HFFc6 (cell line): Measurements from ENCODE around the gene UGT3A2. TPM values are rescaled to one million over a fixed set of nuclear protein-coding genes. Genes with fewer than 3 reads are reported as not detected.

Experiments used
- DNase-seq: peaks from one replicate; pipeline ENCODE4 v3.0.0-alpha.2; 2018
- H3K27ac Mint-ChIP-seq: 2 replicates; pipeline ENCODE4 v1.8.0; 2020; ENCODE audit warnings: mild to moderate bottlenecking, mixed read lengths
- H3K27me3 Mint-ChIP-seq: 2 replicates; pipeline ENCODE4 v1.8.0; 2021; ENCODE audit warnings: mild to moderate bottlenecking, moderate library complexity, mixed read lengths; ENCODE audit not compliant: insufficient read depth
- H3K36me3 Mint-ChIP-seq: 2 replicates; pipeline ENCODE4 v1.8.0; 2021; ENCODE audit warnings: low read depth, mixed read lengths
- H3K4me1 Mint-ChIP-seq: 2 replicates; pipeline ENCODE4 v1.8.0; 2020; ENCODE audit warnings: low read depth, mixed read lengths
- H3K4me3 Mint-ChIP-seq: 2 replicates; pipeline ENCODE4 v1.8.0; 2020; ENCODE audit warnings: mild to moderate bottlenecking, moderate library complexity, mixed read lengths
- H3K9me3 Mint-ChIP-seq: 2 replicates; pipeline ENCODE4 v1.8.0; 2020; ENCODE audit warnings: mild to moderate bottlenecking, mixed read lengths
- CTCF ChIP-seq: fragments of 200-600 bp; sonication (generic); IDR thresholded peaks from 2 replicates; pipeline ENCODE4 v1.5.0; 2021; ENCODE audit warnings: antibody characterized with exemption, mild to moderate bottlenecking
- total RNA-seq, 6 experiments: library from RNA; stranded (reverse); fragmentation: NEBNext Ultra II Directional; extraction: Animal tissue kit (Norgen Biotek cat#: 25700); gene quantifications; 2 replicates in 1 of 6; 3 replicates in 5 of 6; pipeline ENCODE4 v1.2.3, GENCODE V29; 2021

Gene UGT3A2
- total RNA-seq, 6 experiments from 2014 or later = not detected

GRCh38 chr5:36058776-36059175, 7.9 kb downstream of the UGT3A2 start:
- peaks cover 2% of the 10 kb centered on the region; the same call in 1 of the 2 replicates for H3K27me3 Mint-ChIP-seq
- TF ChIP-seq CTCF = no peak
- DNase-seq = no peak
- no peak overlapping the region for H3K4me3 Mint-ChIP-seq
- no peaks in the 10 kb centered on the region for H3K9me3 Mint-ChIP-seq
- no peaks in the 10 kb centered on the region for H3K36me3 Mint-ChIP-seq
- H3K4me1 Mint-ChIP-seq = peaks cover 23% of the 10 kb centered on the region
- peak overlapping the region; percentile 80; the same call in 1 of the 2 replicates for H3K27ac Mint-ChIP-seq

DNA sequence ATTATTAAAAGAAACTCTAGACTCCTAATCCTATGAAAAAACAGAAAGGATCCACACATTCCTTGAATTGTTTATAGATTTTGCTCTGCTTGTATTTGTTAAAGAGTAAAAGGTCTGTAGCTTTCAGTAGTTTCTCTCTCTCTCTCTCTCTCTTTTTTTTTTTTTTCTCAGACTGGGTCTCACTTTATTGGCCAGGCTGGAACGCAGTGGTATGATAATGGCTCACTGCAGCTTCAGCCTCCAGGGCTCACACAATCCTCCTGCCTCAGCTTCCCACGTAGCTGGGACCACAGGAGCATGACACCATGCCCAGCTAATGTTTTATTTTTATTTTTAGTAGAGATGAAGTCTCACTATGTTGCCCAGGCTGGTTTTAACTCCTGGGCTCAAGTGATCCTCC, 9.3 kb downstream of the UGT3A2 start:
- H3K27me3 Mint-ChIP-seq = peaks cover 7% of the 10 kb centered on the region; the same call in 1 of the 2 replicates
- H3K4me3 Mint-ChIP-seq = no peak overlapping the region
- TF ChIP-seq CTCF = no peak
- H3K4me1 Mint-ChIP-seq = peaks cover 28% of the 10 kb centered on the region
- no peak for DNase-seq
- no peaks in the 10 kb centered on the region for H3K9me3 Mint-ChIP-seq
- H3K36me3 Mint-ChIP-seq = no peaks in the 10 kb centered on the region
- no peak overlapping the region for H3K27ac Mint-ChIP-seq

DNA sequence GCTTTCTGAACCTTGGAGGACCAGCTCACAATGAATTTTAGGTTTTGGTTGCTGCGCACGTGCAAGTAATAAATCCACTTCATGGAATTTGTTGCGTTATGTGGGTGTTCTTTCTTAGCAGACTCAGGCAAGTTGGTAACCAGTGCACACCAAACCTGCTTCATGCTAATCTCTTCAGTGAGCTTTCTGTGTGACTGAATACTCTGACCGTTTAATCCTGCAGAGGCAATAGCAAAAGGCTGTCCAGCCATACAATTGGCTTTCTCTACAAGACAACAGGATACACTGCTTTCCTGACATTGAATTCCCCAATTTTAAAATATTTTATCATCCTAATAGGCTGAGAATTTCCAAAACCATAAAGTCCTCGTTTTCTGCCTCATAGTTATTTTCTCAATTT, 10.3 kb downstream of the UGT3A2 start:
- H3K4me3 Mint-ChIP-seq = no peak overlapping the region
- no peak for TF ChIP-seq CTCF
- H3K4me1 Mint-ChIP-seq = peaks cover 31% of the 10 kb centered on the region
- peaks cover 9% of the 10 kb centered on the region for H3K27me3 Mint-ChIP-seq
- no peak for DNase-seq
- H3K36me3 Mint-ChIP-seq = no peaks in the 10 kb centered on the region
- no peak overlapping the region for H3K27ac Mint-ChIP-seq
- H3K9me3 Mint-ChIP-seq = no peaks in the 10 kb centered on the region

DNA sequence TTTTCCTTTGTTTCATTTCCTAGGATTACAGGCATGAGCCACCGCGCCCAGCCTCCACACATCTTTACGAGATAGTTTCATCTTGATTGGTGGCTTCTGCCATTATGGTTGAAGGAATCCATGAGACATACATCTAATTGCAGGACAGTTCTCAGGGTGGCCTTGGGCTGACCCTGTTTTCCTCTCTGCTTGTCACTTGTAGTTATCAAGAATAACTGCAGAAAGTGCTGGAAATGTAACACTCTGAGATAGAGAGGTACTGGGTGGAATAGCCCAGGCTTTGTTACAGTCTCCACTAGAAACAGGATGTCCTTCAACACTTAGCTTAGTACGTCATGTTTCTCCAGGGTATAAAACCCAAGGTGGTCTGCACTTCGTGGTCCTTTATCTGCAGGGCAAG, 10.7 kb downstream of the UGT3A2 start:
- H3K27ac Mint-ChIP-seq = no peak overlapping the region
- H3K36me3 Mint-ChIP-seq = no peaks in the 10 kb centered on the region
- peaks cover 31% of the 10 kb centered on the region for H3K4me1 Mint-ChIP-seq
- DNase-seq = no peak
- H3K9me3 Mint-ChIP-seq = no peaks in the 10 kb centered on the region
- TF ChIP-seq CTCF = no peak
- peaks cover 11% of the 10 kb centered on the region for H3K27me3 Mint-ChIP-seq
- no peak overlapping the region for H3K4me3 Mint-ChIP-seq

DNA sequence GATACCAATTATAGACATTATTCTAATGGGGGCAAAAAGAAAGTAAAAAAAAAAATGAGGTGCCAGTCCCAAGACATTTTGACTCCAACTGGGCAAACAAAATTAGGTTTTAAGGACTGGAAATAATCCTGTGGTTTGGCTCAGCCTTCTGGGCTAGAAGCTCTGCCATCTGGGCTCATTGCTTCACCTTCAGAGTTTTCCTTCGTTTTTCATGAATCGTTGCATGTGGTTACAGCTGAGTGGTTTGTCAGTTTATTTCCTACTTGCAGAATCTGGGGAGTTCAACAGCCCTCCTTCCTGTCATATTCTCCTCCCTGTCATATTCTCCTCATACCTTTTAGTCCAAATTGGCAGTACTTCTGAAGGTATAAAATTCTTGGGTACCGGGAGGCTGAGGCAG, 12.0 kb downstream of the UGT3A2 start:
- Mint-ChIP-seq H3K4me3 (no peak overlapping the region), H3K36me3 (no peaks in the 10 kb centered on the region), H3K27ac (no peak overlapping the region), H3K27me3 (peaks cover 13% of the 10 kb centered on the region), H3K4me1 (peaks cover 18% of the 10 kb centered on the region), H3K9me3 (no peaks in the 10 kb centered on the region)
- no peak for TF ChIP-seq CTCF
- no peak for DNase-seq

- Mint-ChIP-seq H3K4me1 (peaks cover 7% of the 10 kb centered on the region; the same call in 1 of the 2 replicates), H3K9me3 (no peaks in the 10 kb centered on the region), H3K27me3 (peaks cover 16% of the 10 kb centered on the region), H3K27ac (no peak overlapping the region), H3K36me3 (no peaks in the 10 kb centered on the region), H3K4me3 (no peak overlapping the region)
- DNase-seq = no peak
- TF ChIP-seq CTCF = no peak
Observed at GRCh38 chr5:36052538-36052937, 14.1 kb downstream of the UGT3A2 start.
